HG03108 (cell line): Measurements from ENCODE around the gene KRT17.
A peak's percentile ranks its signal among the peaks of the same experiment; 100 is the strongest.

Source experiments
- ATAC-seq: cut with Tn5 transposase; IDR thresholded peaks from one replicate; pipeline ENCODE4 v1.9.1; 2021; ENCODE audit warnings: moderate library complexity; ENCODE audit not compliant: unreplicated experiment

The KRT17 gene

DNA sequence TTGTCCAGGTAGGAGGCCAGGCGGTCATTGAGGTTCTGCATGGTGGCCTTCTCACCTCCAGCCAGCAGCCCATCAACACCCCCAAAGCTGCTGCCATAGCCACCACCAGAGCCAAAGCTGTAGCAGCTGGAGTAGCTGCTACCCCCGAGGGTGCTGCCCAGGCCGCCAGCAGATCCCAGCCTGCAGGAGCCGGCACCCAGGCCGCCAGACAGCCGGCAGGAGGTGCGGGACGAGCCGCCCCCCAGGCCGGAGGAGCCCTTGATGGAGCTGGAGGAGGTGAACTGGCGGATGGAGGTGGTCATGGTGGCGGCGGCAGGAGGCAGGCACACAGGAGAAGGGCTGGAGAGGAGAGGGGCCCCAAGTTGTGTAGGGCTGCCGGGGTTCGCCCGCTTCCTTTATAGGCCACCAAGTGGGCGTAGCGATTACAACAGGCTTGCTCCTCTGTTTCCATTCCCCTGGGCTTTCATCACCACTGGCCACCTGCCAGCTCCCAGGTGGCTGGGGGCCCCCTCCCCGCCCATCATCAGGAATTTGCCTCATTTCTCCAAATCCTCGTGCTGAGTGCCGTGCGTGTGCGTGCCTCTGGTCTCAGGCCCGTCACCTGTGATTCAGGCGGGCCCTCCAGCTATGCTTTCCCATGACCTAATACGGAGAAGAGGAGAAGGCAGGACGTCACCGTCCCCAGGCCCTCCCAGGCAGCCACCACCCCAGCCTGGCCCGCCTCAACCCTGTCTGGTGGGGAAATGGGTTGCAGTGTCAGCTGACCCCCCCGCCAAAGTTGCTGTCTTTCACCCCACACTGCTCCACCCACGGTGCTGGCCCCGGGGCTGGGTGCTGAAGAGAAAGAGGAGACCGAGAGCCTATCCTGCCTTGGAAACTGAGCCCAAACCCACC lies at the start of gene KRT17:
Gene KRT17, minus strand, starts transcription at position 368 of the 894 bp plus-strand sequence. Its CDS starts 66 bp downstream, at position 302.
- no peak for ATAC-seq

DNA sequence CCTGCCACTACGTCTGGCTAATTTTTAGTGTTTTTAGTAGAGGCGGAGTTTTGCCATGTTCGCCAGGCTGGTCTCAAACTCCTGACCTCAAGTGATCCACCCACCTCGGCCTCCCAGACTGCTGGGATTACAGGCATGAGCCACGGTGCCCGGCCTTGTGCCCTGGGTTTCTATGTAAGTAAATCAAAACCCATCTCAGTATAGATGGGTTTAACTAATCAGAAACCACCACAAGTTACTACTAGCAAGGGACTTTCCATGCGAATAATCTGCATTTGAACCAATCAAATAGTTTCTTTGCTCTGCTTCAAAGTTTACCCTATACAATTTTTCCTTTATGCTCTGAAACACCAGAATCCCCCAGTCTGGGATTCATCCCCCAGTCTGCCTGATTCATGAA lies 47.8 kb upstream of the KRT17 start:
- no peak for ATAC-seq

DNA sequence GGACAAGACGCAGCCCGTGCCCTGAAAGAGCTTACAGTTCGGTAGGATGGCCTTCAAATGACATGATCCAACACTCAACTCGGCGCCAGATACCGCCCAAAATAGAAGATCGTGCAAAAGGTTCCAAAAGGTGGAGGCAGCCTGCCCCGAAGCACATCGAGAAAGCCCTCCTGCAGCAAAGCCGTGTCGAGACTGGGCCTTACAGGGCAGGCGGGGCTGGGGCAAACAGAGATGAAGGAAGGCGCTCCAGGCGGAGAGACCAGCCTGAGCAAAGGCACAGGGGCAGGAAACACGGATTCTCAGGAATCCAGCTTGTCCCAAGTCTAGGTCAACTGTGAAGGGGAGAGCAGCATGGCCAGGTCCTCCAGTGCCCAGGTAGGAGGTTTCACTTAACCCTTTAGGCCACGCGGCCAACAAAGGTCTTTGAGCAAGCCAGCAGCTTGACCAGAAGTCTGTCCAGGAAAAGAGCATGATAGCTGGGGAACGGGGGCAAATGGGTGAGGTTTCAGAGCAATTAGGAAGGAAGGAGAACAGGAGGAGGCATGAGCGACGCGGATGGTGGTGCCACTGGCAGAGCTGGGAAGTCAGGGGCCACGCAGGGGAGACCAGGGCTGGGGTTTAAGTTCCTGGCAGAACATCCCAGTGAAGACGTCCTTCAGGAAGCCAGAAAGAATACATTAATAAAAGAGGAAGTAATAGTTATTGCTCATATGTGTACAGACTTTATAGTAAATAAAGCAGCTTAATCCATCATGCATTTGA lies 43.1 kb upstream of the KRT17 start:
- ATAC-seq = no peak

DNA sequence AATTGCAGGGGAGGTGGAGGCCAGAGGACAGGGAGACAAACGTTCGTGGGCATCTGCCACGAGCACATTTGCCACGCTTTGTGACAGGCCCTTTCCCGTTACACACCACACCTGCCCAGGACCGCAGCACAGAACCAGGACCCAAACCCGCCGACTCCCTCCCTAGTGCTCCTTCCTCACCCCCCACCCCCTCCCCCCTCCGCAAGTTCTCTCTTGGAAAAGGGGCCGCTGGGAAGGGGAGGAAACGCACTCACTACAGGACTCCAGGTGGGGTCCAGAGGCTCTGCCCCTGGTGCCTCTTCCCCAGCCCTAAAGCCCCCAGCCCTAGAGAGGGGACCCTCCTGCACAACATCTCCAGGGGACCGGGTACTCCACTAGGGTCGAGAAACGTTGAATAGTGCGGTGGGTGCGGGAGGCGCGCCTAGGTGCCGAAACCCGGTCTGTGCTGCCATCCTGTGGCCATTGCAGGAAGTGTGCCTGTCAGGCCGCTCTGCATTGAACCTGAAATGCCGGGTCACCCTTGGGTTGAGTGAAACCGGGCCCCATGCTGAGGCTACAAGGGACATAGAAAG lies 42.4 kb upstream of the KRT17 start:
- ATAC-seq = peak; percentile 39

DNA sequence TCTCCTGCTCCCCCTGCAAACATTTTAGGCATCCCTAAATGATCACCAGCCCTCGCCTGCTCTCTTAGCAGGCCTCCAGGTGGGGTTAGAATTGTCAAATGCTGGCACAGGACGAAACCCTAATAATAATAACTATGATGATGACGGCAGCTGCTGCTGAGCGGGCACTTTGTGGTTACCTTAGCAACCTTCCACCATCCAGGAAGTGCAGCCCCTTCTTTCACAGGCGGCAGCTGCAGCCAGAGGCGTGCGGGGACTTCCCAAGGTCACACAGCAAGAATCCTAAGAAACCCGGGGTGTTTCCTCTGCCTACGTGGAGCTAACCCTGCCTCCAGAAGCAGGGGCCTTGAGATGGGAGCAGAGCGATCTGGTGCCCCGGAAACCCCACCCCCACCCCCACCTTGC lies 41.9 kb upstream of the KRT17 start:
- peak; percentile 39 for ATAC-seq

GRCh38 chr17:41665566-41666236 lies 41.3 kb upstream of the KRT17 start:
- peak; percentile 61 for ATAC-seq

GRCh38 chr17:41664587-41665565 lies 40.5 kb upstream of the KRT17 start:
- no peak for ATAC-seq

- no peak for ATAC-seq
These were observed 39.7 kb upstream of the KRT17 start for GRCh38 chr17:41664172-41664457.

DNA sequence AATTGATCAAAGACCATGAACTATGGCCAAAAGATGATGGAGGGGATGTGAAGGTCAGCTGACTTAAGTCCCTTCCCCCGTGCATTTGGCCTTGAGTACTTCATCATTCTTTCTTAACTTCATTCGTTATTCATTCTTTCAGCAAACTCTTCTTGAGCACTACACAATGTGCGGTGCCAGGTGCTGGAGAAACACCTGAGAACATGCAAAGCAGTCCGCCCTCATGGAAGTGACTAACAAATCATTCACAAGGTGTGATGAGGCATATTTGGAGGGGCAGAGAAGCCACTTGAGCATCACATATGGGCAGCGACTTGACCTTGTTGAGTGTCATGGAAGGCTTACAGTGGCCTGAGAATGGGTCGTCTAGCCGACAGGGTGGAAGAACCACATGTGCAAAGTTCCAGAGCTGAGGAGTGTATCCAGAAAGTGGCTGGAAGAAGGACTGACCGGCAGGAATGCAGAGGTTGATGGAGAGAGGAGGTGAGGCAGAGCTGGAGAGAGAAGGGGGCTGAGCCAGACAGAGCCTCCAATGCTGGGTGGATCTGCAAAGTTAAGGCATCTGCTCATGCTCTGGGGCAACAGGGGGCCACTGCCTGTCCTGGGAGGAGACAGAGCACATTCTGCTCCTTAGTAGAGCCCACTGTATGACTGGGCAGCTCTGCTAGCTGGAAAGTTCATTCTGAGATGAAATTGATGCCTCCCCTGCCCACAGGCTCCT lies 39.2 kb upstream of the KRT17 start:
- no peak for ATAC-seq

- ATAC-seq = no peak
These were observed 35.9 kb upstream of the KRT17 start for GRCh38 chr17:41660221-41660711.

GRCh38 chr17:41659427-41660212 lies 35.2 kb upstream of the KRT17 start:
- no peak for ATAC-seq

DNA sequence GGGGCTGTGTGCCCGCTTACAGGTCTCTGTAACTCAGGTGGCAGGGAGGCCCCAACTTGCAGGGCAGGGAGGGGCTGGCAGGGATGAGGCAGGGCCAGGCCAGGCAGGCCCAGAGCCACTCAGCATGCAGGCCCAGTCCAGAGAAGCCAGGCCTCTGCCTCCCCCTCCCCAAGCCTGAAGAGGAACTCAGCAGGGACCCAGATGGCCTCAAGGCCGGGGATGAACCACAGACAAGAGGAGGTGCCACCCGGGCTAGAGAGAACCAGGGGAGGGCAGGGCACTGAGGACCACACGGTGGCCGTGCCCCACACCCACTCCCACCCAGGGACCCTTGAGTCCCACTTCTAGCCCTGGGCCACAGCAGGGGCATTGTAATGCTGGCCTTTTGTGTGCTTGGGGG lies 34.5 kb upstream of the KRT17 start:
- ATAC-seq = no peak

DNA sequence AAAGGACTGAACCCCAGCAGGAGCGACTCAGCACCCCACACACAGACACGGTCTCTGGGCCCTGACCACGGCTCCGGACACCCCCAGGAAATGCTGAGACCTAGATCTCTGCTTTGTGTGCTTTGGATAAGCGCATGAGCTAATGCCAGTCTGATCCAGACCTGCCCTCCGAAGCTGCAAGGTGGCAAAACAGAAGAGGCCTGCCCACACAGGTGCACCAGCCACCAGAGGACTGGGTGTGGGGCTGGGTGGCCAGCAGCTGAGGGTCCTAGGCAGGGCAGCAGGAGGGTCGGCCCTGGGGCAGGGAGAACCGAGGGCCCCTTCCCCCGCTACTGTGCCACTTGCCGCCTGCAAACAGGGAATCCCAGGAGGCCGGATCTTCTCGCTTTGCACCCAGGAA lies 33.6 kb upstream of the KRT17 start:
- ATAC-seq = no peak

GRCh38 chr17:41657176-41657754 lies 32.9 kb upstream of the KRT17 start:
- no peak for ATAC-seq

DNA sequence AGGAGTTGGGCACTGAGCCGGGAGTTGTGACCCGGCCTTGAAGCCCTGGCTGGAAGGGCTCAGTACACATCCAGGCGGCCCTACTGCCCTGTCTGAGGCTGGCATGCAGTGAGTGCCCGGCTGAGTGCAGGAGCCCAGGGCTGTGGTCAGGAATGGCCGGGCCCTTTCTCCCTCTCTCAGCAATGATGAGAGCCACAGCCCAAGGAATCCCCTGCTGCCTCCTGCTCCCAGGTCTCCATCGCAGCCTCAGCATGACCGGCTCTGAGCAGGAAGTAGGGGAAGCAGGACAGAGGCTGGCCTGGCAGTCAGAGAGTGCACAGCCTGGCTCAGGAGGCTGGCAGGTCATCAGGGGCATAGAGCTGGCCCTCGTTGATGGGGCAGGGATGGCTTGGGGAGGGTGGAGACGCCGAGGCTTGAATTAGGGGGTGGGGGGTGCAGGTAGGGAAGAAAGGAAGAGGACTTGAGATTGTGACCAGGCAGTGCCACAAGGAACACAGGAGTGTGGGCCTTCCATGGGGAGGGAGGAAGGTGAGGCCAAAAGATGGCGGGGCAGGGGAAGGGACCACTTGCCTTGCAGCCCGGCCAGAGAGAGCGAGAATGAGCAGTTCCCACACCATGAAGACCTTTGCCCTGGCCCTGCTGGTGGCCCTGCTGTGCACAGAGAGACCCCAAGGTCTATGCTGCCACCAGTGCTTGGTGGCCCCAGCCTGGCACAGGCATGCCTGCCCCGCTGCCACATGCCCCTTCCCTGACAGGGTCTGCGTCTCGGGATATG lies 32.1 kb upstream of the KRT17 start:
- no peak for ATAC-seq

GRCh38 chr17:41655611-41656111 lies 31.3 kb upstream of the KRT17 start:
- no peak for ATAC-seq
